ENCODE data around the gene NFIX.

DNA sequence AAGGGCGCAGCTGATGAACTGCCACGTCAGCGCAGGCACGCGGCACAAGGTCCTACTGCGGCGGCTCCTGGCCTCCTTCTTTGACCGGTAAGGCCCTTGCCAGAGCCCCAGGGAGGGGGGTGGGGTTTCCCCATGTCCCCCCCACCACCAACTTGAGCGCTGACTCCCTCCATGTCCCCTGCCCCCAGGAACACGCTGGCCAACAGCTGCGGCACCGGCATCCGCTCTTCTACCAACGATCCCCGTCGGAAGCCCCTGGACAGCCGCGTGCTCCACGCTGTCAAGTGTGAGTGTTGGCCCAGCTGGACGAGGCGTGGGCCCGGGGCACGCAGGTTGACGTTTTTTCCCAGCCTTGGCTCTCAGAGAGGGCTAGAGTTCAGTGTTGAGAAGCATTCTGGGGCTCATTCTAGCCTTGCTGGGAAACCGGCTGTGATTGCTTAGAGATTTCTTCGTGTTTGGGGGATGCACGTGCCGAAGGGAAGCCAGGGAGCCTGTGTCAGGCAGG is 142.1 kb downstream of the NFIX start:
- TF ChIP-seq, protein P1, sequence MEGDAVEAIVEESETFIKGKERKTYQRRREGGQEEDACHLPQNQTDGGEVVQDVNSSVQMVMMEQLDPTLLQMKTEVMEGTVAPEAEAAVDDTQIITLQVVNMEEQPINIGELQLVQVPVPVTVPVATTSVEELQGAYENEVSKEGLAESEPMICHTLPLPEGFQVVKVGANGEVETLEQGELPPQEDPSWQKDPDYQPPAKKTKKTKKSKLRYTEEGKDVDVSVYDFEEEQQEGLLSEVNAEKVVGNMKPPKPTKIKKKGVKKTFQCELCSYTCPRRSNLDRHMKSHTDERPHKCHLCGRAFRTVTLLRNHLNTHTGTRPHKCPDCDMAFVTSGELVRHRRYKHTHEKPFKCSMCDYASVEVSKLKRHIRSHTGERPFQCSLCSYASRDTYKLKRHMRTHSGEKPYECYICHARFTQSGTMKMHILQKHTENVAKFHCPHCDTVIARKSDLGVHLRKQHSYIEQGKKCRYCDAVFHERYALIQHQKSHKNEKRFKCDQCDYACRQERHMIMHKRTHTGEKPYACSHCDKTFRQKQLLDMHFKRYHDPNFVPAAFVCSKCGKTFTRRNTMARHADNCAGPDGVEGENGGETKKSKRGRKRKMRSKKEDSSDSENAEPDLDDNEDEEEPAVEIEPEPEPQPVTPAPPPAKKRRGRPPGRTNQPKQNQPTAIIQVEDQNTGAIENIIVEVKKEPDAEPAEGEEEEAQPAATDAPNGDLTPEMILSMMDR (IDR thresholded peaks at IDR 0.05): no peak
- TF ChIP-seq EZH2 (IDR thresholded peaks at IDR 0.05; ENCODE audit: borderline replicate concordance, insufficient read depth, low read depth, low read length, poor library complexity, severe bottlenecking): no peak
